DND-41 (cell line): Measurements from ENCODE around the gene PLSCR3.

ENCODE experiments used
- ATAC-seq: fragments of 200-7000 bp; cut with Tn5 transposase; 3 replicates; pipeline ENCODE4 v1.9.1; 2021; ENCODE audit warnings: low read depth; ENCODE audit not compliant: insufficient read depth
- DNase-seq: peaks from one replicate; pipeline ENCODE4 v3.0.0-alpha.2; 2020
- H2AFZ ChIP-seq: 2 replicates; pipeline ENCODE4 v1.6.0; 2012; ENCODE audit warnings: low read depth, low read length
- H3K27ac ChIP-seq: 2 replicates; pipeline ENCODE4 v1.5.1; 2012; ENCODE audit warnings: low read length, inconsistent platforms
- H3K27me3 ChIP-seq: fragments of 200-600 bp; sonication (generic); 2 replicates; pipeline ENCODE4 v1.6.0; 2012; ENCODE audit warnings: low read length, mild to moderate bottlenecking, inconsistent platforms; ENCODE audit not compliant: insufficient read depth, poor library complexity
- H3K36me3 ChIP-seq: 2 replicates; pipeline ENCODE4 v1.5.1; 2012; ENCODE audit warnings: low read length, inconsistent platforms; ENCODE audit not compliant: insufficient read depth
- H3K4me1 ChIP-seq: 2 replicates; pipeline ENCODE4 v1.5.1; 2012; ENCODE audit warnings: mild to moderate bottlenecking, low read length; ENCODE audit not compliant: insufficient read depth
- H3K4me2 ChIP-seq: 2 replicates; pipeline ENCODE4 v1.6.0; 2012; ENCODE audit warnings: mild to moderate bottlenecking, moderate library complexity, low read length, inconsistent platforms; ENCODE audit not compliant: insufficient read depth
- H3K4me3 ChIP-seq, 2 experiments: fragments of 200-600 bp in 1 of 2; shearing (Covaris generic) in 1 of 2; 2 replicates each; pipeline ENCODE4 v1.5.1; 2012 to 2016; ENCODE audit warnings: inconsistent platforms in 2 of 2, low read length in 2 of 2, mild to moderate bottlenecking in 2 of 2, low read depth in 1 of 2, moderate library complexity in 1 of 2
- H3K79me2 ChIP-seq: 2 replicates; pipeline ENCODE4 v1.6.0; 2012; ENCODE audit warnings: low read length, inconsistent platforms; ENCODE audit not compliant: insufficient read depth
- H3K9ac ChIP-seq: 2 replicates; pipeline ENCODE4 v1.6.0; 2012; ENCODE audit warnings: low read depth, mild to moderate bottlenecking, inconsistent platforms, low read length, moderate library complexity
- H3K9me3 ChIP-seq: 2 replicates; pipeline ENCODE4 v1.5.1; 2012; ENCODE audit warnings: low read length, moderate library complexity, mild to moderate bottlenecking, inconsistent platforms; ENCODE audit not compliant: insufficient read depth, severe bottlenecking
- H4K20me1 ChIP-seq: 2 replicates; pipeline ENCODE4 v1.6.0; 2012; ENCODE audit warnings: low read length; ENCODE audit not compliant: insufficient read depth
- EZH2 ChIP-seq: IDR thresholded peaks from 3 replicates; pipeline ENCODE4 v1.6.1; 2012; ENCODE audit warnings: borderline replicate concordance, low read depth, mild to moderate bottlenecking, moderate library complexity, low read length, inconsistent platforms; ENCODE audit not compliant: severe bottlenecking
- TF ChIP-seq, protein P1 (sequence below): IDR thresholded peaks from 2 replicates; pipeline ENCODE4 v1.5.1; 2012; ENCODE audit warnings: borderline replicate concordance, low read length, moderate library complexity, mild to moderate bottlenecking; ENCODE audit not compliant: poor library complexity, severe bottlenecking; ENCODE audit errors: extremely low read depth

PLSCR3 gene

DNA sequence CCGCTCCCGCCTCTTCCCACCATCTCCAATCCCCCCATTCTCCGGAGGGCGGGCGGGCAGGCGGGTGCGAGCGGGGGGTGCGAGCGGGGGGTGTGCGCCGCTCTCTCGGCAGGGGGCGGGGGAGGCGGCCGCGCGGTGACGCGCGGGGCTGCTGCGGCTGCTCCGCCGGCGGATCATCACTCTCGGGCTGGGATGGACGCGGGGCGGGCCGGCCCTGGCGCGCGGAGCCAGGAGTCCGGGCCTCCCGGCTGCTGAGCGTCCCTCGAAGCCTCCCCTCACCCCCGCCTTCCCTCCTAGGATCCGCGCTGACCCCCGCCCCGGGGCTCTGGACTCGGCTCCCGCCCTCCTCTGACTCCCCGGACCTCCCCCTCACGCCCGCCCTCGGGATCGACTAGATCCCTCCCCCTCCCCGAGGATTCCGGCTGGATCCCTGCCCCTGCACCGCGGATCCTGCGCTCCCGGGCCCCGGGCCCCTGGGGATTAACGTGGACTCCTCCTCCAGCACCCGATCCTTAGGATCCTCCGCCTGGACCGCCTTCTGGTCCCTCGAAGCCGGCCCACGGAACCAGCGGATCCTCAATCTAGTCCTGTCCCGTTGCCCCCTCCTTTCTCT is 10.5 kb upstream of the PLSCR3 start:
- DNase-seq (no peak), ATAC-seq (peak; percentile 41)
- no peak for TF ChIP-seq EZH2
- TF ChIP-seq, protein P1, sequence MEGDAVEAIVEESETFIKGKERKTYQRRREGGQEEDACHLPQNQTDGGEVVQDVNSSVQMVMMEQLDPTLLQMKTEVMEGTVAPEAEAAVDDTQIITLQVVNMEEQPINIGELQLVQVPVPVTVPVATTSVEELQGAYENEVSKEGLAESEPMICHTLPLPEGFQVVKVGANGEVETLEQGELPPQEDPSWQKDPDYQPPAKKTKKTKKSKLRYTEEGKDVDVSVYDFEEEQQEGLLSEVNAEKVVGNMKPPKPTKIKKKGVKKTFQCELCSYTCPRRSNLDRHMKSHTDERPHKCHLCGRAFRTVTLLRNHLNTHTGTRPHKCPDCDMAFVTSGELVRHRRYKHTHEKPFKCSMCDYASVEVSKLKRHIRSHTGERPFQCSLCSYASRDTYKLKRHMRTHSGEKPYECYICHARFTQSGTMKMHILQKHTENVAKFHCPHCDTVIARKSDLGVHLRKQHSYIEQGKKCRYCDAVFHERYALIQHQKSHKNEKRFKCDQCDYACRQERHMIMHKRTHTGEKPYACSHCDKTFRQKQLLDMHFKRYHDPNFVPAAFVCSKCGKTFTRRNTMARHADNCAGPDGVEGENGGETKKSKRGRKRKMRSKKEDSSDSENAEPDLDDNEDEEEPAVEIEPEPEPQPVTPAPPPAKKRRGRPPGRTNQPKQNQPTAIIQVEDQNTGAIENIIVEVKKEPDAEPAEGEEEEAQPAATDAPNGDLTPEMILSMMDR, result no peak
- H3K4me3 ChIP-seq, result peak overlapping the region; percentile 46 to 89; a peak in 3 of 4 replicates
- peak overlapping the region; percentile 75 for H2AFZ ChIP-seq
- peaks cover 15% of the 10 kb centered on the region for H3K36me3 ChIP-seq
- 0 out of 2 replicates have a peak, but pooled peaks cover 2% of the 10 kb centered on the region for H4K20me1 ChIP-seq
- H3K27me3 ChIP-seq, result no peaks in the 10 kb centered on the region
- H3K9ac ChIP-seq, result peak overlapping the region; percentile 82
- H3K9me3 ChIP-seq, result no peaks in the 10 kb centered on the region
- peak overlapping the region; percentile 76 for H3K27ac ChIP-seq
- peaks cover 25% of the 10 kb centered on the region for H3K4me1 ChIP-seq
- H3K79me2 ChIP-seq, result peaks cover 9% of the 10 kb centered on the region; the same call in 1 of the 2 replicates
- H3K4me2 ChIP-seq, result peak overlapping the region; percentile 96

DNA sequence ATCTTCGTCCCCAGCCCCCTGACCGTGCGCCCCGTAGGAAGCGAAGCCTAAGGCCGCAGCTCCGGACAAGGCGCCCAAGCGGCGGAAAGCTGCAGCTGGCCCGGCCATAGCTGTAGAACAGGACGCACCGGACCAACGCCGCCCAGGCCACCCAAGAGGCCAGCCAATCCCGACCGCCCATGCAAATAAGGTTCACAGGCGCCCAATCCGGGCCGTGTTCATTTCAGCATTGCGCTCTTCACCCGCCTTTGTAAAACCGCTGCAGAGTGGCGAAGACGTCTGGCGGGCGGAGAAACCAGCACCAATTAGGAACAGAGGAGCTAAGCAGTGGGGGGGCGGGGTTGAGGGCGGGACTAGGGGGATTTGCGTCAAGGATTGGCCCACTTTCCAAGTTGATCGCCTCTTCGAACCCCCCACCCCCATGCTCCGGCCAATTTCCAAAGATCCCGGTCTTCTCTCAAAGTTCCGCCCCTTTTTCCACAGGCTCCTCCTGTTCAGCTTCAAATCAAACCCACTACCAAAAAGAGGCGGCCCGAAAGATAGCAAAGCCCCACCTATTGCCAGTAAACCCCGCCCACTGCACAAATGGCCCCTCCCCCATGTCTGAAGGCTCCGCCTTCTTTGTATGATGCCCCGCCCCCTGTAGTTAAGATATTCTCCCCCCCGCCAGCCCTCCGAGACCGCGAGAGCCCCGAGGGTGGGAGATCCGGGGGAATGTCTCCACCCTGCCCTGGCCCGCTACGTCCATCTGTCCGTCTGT is 9.8 kb upstream of the PLSCR3 start, which contains the start of gene TMEM256:
TMEM256 (minus strand) TSS at position 121 of the 760 bp plus-strand sequence; CDS start at position 108, 13 bp downstream.
- no peaks in the 10 kb centered on the region for H3K9me3 ChIP-seq
- H3K4me3 ChIP-seq, result peak within 1 kb of the TSS; percentile 73 to 89
- no peaks in the 10 kb centered on the region for H3K27me3 ChIP-seq
- DNase-seq (peak; percentile 98), ATAC-seq (peak; percentile 96)
- H2AFZ ChIP-seq, result peak within 1 kb of the TSS; percentile 75
- H3K4me2 ChIP-seq, result peak within 1 kb of the TSS; percentile 96
- H4K20me1 ChIP-seq, result 0 out of 2 replicates have a peak, but pooled peaks cover 2% of the 10 kb centered on the region
- H3K36me3 ChIP-seq, result peaks cover 8% of the 10 kb centered on the region
- H3K4me1 ChIP-seq, result peaks cover 25% of the 10 kb centered on the region
- peak within 1 kb of the TSS; percentile 82 for H3K9ac ChIP-seq
- H3K79me2 ChIP-seq, result peaks cover 9% of the 10 kb centered on the region; the same call in 1 of the 2 replicates
- peak within 1 kb of the TSS; percentile 83 for H3K27ac ChIP-seq
- TF ChIP-seq, protein P1, result no peak
- no peak for TF ChIP-seq EZH2

DNA sequence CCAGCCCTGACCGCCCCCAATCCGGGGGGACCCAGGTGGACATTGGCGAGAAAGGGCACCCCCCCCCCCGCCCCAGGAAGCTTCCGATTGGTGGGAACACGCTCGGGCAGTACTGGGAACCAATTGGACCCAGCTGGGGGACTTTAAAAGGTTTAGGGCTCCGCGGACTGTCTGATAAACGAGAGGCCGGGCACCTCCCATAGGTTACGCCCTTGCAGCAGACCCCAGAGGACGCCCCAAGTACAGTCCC is 9.3 kb upstream of the PLSCR3 start:
- peak overlapping the region; percentile 73 to 89 for H3K4me3 ChIP-seq
- peak overlapping the region; percentile 94 for H3K4me2 ChIP-seq
- H3K27ac ChIP-seq, result peak overlapping the region; percentile 83
- H2AFZ ChIP-seq, result peak overlapping the region; percentile 71
- H3K4me1 ChIP-seq, result peaks cover 25% of the 10 kb centered on the region
- no peaks in the 10 kb centered on the region for H3K9me3 ChIP-seq
- no peak for DNase-seq
- TF ChIP-seq EZH2, result no peak
- TF ChIP-seq, protein P1, result no peak
- H4K20me1 ChIP-seq, result 0 out of 2 replicates have a peak, but pooled peaks cover under 1% of the 10 kb centered on the region
- peaks cover 9% of the 10 kb centered on the region; the same call in 1 of the 2 replicates for H3K79me2 ChIP-seq
- peak overlapping the region; percentile 82 for H3K9ac ChIP-seq
- peak; percentile 51; the same call in 2 of the 3 replicates for ATAC-seq
- peaks cover 3% of the 10 kb centered on the region for H3K36me3 ChIP-seq
- H3K27me3 ChIP-seq, result no peaks in the 10 kb centered on the region
